Ramos (cell line): ENCODE data around the gene EEF1AKMT2.
"Not testable (repeated sequence)": the region's sequence is repeated elsewhere in the genome, so short reads cannot be mapped to it uniquely, and the experiment has no call there.

Experiments used
- in situ Hi-C: fragments of 300-500 bp; cut with MboI; formaldehyde crosslinking; loops from one replicate; pipeline ENCODE4 v1.14.3; 2022; ENCODE audit warnings: low sequenced_read_pairs; ENCODE audit not compliant: unreplicated experiment

EEF1AKMT2 gene

DNA sequence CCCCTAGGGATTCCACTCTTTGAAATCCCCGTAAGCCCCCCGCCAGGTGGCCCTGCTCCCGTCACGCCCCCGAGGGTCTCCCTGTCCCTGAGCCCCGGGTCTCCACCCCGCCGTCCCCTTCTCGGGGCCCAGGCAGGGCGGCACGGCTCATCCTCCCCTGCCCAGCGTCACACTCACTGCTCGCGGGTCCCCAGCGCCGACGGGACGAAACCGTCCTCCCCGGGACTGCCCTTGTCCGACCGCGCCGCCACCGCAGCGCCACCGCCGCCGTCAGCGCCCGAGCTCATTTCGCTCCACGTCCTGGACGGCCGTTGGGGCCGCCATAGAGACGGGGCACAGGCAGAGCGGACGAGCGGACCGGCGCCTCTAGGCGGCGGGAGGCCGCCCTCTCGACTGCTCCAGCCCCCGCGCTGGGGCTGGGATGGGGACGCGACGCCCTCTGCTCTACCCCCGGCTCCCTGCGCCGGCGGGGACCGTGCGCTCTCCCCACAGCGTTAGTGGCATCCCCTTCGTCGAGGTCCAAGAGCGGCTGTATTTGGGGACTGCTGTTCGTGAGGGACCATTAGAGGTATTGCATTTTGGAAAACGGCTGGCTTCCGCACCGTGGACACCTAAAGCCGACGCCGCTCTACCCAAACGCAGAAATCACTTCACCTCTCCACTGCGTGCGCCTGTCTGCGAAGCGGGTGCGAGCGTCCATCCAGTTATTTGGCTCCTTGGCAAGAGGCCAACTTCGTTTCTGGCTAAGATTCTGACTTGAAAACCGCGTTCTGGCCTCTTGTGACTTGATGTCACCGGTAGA is at the start of gene EEF1AKMT2:
Gene EEF1AKMT2, minus strand, starts transcription at position 341 of the 802 bp plus-strand sequence. Its CDS starts 54 bp downstream, at position 287.
- in situ Hi-C loops: no loop called here

DNA sequence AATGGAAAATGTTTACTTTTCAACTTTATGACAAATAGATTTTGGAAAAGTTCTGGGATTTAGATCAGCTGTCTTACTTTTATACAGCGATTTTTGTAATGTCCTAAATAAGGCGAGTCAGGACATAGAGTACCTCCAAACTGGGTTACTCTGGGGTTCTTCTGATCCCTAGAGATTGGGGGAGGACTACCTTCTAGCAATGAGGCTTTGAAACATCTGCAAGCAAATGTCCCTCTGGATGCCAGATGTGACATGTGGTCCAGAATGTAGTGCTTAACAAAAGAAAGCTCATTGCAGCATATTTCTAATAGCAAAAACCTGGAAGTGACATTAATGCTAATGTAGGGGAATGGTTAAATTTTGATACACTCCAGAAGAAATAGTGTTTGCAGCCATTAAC is 46.0 kb upstream of the EEF1AKMT2 start:
- in situ Hi-C loops: no loop called here

DNA sequence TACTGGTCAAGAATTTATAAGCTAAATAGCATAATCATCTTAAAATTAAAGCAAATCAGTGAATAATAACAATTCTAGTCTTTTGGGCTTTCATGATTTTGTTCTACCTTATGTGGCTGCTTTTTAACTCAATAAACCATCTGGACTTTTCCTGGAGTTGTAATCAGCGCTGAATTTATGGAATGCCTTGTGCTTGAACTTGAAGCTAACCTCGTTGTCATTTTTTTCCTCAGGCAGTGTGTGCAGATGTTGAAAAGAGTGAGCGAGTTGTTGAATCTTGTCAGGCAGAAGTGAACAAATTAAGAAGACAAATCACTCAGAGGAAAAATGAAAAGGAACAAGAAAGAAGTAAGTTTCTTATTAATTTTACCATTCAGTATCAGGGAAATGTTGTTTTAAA is 39.4 kb upstream of the EEF1AKMT2 start:
- in situ Hi-C loops: no loop called here

DNA sequence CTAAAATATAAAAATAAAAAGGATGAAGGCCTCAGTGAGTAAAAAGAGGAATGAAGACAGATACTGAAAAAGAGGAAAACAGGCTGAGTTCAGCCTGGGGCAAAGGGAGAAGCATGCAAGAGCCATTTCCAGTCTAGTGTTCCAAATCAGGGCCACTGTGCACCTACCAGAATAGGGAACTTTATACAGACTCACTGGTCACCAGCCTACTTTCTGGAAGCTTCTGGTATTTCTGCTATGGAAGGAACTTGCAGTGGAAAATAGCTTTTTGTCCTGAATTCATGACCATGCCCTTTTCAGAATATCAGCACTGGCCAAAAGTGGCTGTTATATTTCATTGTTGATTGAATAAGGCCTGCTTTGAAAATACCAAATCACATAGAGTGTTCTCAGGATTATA is 38.8 kb upstream of the EEF1AKMT2 start:
- in situ Hi-C loops: no loop called here

DNA sequence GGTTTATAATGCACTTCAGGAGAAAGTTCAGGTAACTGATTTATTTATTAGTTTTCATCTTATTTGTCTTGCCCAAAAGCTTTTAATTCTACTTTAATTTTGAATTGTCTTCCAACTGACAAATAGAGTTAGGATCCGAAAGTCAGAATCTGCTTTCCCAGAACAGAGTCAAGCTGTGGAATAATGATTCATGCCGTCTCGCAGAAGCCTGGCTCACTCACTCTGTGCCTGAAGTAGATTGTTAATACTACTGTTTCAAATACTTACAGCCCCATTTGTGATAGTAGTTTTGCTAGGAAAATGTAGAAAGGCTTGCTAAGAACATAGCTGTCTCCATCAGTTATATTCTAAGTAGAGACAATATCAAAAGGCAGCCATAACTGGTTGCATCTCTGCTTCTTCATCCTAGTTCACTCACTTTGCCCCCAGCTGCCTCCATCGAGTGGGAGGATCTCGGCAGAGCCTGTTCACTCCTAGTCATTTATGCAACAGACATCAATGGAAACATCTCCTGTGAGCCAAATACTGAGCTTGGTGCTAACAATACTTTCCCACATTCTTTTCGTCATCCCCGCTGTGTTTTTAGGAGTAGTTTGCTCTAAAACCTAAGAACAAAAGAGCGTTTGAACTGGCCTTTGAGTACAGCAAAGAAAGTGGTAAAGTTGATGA is 37.9 kb upstream of the EEF1AKMT2 start:
- in situ Hi-C loops: no loop called here

DNA sequence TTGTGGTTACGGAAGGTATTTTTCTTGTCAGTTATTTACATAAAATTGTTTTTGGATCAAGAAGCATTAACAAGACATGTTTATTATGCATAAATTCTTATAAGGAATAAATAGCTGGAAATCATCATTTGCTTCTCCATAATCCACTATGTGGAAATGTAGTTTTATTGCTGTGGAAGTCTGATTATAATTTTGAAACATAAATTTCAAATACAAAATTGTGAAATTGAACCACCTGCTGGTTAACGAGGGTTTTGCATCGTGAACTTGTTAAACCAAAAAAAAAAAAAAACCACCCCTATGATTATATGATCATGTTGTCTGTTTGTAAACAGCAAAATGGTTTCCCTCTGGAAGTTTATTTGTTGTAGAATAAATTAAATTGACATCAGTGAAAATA is 35.8 kb upstream of the EEF1AKMT2 start:
- in situ Hi-C loops: no loop called here

DNA sequence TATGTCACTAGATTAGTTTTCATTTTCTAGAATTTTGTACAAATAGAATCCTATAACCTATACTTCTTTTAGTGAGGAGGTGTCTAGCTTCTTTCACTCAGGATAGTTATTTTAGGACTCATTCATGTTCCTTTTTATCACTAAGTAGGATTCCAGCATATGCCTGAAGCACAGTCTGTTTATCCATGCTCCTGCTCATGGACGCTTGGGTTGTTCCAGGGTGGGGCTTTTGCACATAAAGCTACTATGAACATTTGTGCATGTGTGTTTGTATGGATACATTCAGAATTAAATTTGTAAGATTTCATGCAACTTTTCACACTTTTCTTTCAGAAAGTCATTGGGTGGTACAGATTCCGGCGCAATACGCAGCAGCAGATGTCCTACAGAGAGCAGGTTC is 34.6 kb upstream of the EEF1AKMT2 start:
- in situ Hi-C loops: no loop called here

DNA sequence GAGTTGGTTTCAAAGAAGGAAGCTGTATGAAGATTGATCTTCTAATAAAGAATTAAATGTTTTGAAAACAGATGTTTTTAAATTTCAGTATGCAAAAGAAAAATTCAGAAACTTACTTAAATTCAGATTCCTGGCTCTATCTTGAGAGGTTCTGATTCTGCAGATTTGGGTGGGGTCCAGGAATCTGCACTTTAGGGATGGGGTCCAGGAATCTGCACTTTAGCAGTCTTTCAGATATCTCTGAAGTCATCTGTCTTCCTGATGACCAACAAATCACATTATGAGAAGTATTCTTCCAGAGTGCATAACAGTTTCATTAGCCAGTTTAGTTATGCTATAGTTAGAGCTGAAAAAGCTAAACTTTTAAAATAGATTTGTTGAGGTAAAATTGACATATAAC is 34.0 kb upstream of the EEF1AKMT2 start:
- in situ Hi-C loops: no loop called here

DNA sequence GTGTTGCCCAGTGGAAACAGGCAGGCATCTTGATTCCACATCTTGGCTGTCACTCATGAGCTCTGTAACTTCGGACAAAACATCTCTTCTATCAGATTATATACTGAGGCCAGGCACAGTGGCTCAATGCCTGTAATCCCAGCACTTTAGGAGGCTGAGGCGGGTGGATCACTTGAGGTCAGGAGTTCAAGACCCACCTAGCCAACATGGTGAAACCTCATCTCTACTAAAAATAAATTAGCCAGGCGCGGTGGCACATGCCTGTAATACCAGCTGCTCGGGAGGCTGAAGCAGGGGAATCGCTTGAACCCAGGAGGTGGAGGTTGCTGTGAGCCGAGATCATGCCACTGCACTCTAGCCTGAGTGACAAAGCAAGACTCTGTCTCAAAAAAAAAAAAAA is 33.2 kb upstream of the EEF1AKMT2 start:
- in situ Hi-C loops: not testable (repeated sequence)

DNA sequence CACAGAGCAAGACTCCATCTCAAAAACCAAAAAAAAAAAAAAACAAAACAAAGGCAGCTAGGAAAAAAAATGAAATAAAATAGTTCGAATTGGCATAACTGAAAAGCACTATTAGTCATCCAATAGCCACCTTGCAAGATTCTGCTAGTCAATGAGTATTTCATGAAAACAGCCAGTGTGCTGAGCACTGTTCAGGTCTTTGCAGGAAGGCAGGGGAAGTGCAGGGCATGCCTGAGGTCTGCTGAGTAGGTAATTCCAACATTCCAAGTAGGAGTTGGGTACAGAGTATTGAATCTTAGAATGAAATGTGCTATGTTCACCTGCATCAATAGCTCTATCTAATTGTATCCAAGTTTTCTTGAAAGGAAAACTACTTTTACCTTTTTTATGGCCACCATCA is 32.8 kb upstream of the EEF1AKMT2 start:
- in situ Hi-C loops: no loop called here

DNA sequence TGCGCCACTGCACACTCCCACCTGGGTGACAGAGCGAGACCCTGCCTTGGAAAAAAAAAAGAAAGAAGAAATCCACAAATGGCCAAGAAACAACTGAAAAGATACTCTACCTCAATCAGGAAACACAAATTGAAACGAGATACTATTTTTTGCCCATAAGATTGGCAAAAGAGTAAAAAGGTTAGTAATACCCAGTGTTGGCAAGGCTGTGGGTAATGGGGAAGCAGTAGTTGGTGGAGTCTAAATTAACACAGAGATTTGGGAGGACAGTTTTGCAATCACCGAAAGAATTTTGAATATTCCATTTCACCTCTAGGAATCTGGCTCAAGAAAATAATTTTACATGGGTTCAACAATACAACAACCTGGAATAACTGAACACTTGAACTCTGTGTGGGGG is 29.8 kb upstream of the EEF1AKMT2 start:
- in situ Hi-C loops: no loop called here

DNA sequence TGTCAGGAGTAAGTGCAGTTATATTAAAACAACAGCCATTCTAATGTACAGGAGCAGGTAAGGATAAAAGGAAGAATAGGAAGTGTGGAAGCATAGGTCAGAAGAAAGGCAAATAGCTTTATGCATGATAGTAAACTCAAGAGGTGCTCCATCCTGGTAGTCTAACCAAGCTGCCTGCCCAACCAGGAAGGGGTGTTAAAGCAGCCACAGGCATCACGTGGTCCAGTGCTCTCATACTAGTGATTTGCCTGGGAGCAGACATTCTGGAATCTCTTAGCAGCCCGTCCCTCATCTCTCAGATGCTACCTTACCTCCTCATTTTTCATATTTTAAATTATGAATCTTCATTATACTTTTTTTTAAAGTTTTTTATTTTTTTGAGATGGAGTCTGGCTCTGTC is 28.4 kb upstream of the EEF1AKMT2 start:
- in situ Hi-C loops: no loop called here

DNA sequence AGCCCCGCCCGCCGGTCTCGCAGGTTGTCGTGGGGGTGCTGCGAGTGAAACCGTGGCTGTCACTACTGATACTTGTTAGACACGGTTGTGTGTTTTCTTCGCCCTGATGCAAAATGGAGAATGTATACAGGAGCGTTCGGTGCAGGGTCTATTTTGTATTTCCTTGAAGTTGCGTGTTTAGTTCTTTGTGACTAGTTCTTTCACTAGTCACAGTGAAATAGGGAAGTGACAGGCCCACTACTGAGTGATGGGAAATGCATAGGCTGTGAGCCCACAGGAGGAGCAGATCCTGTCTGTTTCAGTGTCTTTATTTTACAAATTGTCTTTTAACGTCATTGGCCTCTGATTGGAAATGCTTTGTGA is 10.6 kb upstream of the EEF1AKMT2 start:
- in situ Hi-C loops: no loop called here

DNA sequence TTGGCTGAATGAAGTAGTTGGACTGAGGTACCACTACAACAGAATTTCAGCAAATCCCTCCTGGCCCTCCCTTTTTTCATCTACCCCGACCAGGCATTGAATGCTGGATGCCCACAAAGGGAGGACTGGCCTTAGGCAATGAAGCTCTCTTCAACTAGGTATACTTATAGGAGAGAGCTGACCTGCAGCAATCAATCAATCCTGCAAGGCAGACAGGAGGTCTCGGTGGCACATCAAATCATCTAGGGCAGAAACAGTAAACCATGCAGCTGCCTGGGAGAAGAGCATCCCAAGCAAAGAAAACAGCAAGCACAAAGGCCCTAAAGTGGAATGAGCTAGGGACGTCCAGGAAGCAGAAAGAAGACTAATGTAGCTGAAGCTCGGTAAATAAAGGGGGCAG is 7.5 kb upstream of the EEF1AKMT2 start:
- in situ Hi-C loops: no loop called here

DNA sequence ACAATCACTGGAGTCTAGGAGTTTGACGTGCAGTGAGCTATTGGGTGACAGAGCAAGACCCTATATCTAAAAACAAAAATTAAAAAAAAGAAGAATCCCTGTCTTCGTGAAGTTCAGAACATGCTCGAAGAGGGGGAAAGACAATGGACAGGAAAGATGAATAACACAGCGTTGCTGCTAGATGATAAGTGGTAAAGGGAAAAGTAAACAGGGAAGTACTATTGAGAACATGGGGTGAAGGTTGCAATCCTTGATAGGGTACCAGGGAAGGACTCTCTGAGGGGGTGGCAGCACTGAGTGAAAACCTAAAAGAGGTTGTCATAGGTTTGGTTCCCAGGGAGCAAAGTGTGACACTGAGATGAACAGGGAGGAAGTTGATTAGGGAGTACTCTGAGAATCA is 7.1 kb upstream of the EEF1AKMT2 start:
- in situ Hi-C loops: no loop called here

DNA sequence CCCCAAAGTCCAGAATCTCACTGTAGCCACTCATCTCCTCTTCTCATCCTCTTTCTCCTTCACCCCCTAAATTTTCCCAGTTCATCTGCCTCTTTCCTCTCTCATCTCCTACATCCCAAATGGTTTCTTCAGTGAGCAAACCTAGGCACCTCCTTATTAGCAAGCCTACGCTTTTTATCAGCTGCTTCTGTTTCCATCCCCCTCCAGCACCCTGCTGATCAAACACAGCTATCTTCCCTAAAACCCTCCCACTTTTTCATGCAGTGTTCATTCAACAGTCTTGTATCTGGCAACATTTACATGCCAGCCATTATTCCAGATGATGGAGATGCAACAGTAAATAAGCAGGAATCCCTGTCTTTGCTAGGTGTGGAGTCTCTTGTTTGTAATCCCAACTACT is 6.7 kb upstream of the EEF1AKMT2 start:
- in situ Hi-C loops: no loop called here

DNA sequence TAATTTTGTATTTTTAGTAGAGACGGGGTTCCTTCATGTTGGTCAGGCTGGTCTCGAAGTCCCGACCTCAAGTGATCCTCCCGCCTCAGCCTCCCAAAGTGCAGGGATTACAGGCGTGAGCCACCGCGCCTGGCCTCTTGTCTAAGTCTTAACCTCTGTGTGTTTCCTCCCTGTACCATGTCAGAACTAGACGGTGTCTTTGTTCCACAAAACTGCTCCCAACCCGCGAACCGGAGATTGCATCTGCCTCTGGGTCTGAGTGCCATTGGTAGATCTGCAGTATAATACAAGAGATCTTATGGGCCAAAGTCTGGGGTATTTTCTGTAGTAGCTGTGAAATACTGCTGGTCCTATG is 1.3 kb upstream of the EEF1AKMT2 start:
- in situ Hi-C loops: no loop called here

DNA sequence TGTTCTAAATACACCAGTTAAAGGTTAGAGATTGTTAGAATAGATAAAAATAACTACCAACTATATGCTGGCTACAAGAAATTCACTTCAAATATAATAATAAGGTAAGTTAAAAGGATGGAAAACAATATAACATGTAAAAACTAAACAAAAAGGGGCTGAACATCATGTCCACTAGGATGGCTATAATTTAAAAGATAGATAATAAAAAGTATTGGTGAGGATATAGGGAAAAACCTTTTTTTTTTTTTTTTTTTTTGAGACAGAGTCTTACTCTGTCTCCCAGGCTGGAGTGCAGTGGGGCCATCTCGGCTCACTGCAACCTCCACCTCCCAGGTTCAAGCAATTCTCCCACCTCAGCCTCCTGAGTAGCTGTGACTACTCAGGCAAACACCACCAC is 8.8 kb downstream of the EEF1AKMT2 start:
- in situ Hi-C loops: not testable (repeated sequence)

DNA sequence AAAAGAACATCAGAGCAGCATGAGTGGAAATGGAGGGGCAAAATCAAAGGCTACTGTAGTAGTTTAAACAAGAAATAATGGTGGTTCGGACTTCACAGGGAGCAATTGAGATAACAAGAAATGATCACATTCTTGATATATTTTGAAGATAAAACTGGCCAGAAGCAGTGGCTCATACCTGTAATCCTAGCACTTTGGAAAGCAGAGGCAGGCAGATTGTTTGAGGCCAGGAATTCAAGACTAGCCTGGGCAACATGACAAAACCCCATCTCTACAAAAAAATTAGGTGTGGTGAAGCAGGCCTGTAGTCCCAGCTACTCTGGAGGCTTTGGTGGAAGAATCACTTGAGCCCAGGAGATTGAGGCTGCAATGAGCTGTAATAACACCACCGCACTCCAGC is 22.9 kb downstream of the EEF1AKMT2 start:
- in situ Hi-C loops: no loop called here

DNA sequence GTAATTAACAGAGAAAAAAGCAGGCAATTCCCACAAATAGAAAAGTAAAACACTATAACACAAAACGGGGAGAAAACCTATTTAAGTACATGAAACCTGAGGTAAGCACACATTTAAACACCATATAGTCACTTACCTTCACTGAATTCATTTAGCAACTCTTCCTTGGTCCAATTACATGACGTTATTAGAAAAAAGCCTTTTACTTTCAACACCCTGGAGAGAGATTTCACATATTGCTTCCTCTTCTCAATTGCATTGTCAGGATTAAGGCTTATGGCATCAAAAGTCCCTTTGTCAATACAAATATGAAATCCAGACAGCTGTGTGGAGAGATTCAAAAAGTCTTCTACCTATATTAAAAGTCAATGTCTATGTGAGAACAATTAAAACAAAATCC is 26.4 kb downstream of the EEF1AKMT2 start:
- in situ Hi-C loops: no loop called here

DNA sequence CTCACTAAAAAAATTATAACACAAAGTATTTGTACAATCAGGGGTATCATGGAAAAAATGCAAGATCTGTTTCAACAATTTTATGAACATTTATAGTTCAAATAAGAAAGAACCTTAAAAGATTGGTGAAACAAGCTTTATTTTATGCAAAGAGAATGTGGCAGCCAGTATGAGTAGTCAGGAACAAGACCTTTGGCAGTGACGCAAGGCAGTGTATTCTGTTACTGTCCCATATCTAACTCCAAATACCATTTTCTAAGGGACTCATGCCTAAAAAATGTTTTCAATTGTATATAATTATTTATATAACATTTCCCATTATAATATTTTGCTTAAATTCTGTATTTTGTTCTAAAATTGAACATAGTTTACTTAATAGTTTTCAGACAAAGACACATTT is 28.4 kb downstream of the EEF1AKMT2 start:
- in situ Hi-C loops: no loop called here

DNA sequence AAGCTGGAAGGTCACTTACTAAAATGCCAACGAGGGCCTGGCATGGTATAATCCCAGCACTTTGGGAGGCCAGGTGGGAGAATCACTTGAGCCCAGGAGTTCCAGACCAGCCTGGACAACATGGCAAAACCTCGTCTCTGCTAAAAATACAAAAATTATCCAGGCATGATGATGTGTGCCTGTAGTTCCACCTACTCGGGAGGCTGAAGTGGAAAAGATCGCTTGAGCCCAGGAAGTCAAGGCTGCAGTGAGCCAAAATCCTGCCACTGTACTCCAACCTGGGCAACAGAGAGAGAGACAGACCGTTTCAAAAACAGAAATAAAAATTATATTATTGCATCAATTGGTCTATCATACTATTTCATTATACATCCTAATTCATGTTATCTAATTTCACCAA is 29.4 kb downstream of the EEF1AKMT2 start:
- in situ Hi-C loops: no loop called here
